Amygdala (tissue), 56 donors: ENCODE results near the gene CYP26B1.

Experiments
- DNase-seq, 56 donors: peaks; one replicate each; lab custom pipeline; 2025; lab: John Stamatoyannopoulos, UW

CYP26B1 gene

GRCh38 chr2:72113847-72114692 lies 33.6 kb downstream of the CYP26B1 start:
- DNase-seq: no peak

DNA sequence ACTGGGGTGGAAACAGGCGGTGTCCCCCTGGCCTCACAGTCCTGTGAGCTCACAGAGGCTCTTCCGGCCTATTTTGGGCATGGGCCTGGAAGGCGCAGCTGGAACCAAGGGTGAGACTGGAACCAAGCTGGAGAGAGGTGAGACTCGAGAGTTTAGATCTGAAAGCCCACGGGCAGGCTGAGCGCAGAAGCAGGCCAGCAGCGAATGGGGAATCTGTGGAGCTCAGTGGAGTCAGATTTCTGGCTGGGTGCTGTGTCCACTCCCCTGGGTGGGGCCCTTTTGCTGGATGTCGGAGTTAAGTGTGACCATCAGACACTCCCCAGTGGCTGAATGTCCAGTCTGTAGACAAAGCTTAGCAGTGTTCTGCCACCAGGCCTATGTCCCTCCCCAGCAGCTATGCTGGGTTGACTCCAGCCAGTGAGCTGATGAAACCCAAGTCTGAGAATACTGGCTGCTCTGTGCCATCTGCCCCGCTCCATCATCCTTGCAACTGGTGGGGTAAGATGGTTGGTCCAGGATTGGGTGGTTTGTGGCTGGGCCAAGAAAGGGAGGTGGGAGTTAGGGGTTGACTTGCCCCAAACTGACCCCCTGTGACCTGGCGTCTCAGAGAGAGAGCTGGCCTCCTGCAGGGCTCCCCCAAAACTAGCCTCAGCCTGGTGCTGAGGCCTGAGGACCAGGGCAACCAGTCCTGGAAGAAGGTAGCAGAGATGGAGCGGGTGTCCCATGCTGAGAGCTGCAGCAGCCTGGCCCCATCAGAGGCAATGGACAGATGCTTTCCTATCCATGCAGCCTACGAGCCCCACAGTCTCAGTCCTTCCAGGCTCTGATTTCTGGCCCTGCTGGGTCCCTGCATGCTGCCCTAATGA lies 34.4 kb downstream of the CYP26B1 start:
- DNase-seq: peak in 6 of 56 donors; percentile 10 to 33 (median 28)

DNA sequence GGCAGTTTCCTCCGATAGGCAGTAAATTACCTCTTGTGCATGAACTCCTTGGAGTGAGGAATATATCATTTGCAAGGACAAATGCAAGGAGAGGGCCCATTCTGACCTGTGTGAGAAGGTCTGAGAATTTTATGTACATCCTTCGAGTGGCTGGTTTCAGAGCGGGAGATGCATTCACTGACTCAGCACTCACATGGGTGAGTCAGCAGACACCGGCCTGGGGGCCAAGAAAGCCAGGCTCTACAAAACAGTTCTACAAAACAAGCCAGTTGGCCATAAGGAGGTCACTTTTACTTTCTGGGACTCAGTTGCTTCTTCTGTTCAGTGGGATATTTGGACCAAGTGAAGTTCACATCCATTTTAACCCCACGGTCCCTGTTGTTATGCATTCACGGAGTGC lies 35.3 kb downstream of the CYP26B1 start:
- no peak for DNase-seq

DNA sequence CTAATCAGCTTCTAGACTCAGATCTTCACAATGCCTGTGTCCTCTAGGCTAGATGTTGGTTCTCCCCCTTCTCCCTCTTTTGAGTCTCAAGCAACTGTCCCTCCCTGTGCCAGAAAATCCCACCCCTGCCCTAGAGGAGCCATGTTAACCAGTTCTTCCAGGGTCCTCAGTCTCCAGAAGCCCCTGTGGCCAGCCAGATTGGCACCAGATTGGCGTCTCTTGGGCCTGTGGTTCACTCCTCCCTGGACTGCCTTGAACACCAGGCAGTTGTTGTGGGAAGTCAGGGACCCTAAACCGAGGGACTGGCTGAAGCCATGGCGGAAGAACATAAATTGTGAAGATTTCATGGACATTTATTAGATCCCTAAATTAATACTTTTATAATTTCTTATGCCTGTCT lies 36.6 kb downstream of the CYP26B1 start:
- DNase-seq: no peak

DNA sequence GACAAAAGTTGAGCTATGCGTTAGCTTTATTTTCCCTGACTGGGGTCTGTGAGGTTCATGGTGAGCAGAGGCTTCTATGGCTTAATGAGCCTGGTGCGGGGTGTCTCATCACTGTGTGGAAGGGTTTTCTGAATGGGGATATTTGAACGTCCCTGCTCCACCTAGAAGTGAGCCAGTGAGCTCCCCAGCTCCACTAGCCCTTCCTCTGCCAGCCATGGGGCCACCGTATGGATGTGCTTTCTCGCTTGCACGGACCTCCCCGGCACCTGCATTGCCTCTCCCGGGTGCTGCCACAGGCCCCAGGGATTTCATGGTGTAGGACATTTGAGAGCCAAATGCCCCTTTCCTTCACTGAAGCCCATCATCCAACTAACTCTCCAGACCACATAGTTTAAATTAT lies 37.8 kb downstream of the CYP26B1 start:
- no peak for DNase-seq

- DNase-seq: no peak
Measured at GRCh38 chr2:72109291-72109690, 38.4 kb downstream of the CYP26B1 start.

DNA sequence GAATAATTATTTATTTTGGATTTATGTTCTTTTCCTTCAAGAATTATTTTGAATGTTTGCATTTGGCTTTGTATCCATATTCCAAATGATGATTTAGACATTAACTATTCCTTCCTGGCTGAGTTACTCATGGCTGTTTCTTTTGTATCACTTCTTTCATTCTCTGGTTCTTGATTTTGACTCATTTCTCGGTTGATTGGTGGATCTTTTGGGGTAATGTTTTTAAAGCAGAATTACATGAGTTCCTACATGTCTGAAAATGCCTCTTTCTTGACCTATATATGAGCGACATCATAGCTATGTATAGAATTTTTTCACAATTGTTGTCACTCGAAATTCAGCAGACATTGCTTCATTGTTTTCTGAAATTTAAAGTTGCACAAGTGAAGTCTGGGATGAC lies 39.5 kb downstream of the CYP26B1 start:
- DNase-seq: no peak

DNA sequence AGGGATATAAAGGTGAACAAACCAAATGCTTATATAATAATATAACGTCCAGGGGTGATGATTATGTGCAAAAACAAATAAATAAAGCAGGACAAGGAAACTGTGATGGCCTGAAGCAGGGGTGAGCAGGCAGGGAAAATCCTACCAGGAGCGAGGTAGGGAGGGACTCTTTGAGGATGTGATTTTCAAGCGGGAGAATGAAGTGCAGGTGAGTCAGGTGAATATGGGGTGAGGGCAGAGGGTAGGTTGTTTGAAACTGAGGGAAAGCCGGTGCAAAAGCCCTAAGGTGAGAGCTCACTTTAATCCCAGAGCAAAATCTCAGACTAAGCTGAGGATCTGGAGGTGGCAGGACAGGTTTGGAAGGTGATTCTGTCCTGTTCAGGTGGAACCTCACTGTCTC lies 40.7 kb downstream of the CYP26B1 start:
- DNase-seq: no peak

GRCh38 chr2:72104821-72105588 lies 42.7 kb downstream of the CYP26B1 start:
- no peak for DNase-seq

GRCh38 chr2:72103690-72104089 lies 44.0 kb downstream of the CYP26B1 start:
- DNase-seq: no peak

- DNase-seq: no peak
Measured at GRCh38 chr2:72103161-72103560, 44.5 kb downstream of the CYP26B1 start.

- no peak for DNase-seq
Measured at GRCh38 chr2:72098935-72099334, 48.7 kb downstream of the CYP26B1 start.

DNA sequence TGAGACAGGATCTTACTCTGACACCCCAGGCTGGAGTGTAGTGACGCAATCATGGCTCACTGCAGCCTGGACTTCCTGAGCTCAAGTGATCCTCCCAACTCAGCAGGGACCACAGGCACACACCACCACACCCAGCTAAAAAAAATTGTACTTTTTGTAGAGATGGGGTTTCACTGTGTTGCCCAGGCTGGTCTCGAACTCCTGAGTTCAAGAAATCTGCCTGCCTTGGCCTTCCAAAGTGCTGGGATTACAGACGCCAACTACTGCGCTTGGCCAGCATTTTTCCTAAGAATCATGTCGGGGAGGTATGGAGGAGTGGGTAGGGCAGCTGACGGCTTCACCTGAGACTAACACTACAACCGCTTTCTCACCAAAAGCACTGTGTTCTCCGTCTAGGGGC lies 50.4 kb downstream of the CYP26B1 start:
- no peak for DNase-seq

DNA sequence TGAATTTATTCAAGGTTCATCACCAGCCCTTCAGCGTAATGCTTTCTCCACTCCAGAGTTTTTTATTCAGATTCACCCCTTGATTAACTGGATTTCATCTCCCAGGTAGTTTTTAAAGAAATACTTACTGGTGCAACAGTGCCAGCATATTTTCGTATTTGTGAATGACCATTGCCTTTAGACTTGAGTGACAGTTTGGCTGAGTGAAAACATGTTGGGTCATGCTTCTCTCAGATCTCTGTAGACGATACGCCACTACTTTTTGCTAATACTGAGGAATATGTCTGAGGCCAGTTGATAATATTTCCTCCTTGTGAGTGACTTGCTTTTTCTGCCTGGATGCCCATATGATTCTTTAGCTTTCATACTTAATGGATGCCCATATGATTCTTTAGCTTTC lies 51.5 kb downstream of the CYP26B1 start:
- DNase-seq: no peak

- no peak for DNase-seq
Measured at GRCh38 chr2:72095364-72095763, 52.3 kb downstream of the CYP26B1 start.

- DNase-seq: no peak
Measured at GRCh38 chr2:72094701-72095100, 53.0 kb downstream of the CYP26B1 start.

DNA sequence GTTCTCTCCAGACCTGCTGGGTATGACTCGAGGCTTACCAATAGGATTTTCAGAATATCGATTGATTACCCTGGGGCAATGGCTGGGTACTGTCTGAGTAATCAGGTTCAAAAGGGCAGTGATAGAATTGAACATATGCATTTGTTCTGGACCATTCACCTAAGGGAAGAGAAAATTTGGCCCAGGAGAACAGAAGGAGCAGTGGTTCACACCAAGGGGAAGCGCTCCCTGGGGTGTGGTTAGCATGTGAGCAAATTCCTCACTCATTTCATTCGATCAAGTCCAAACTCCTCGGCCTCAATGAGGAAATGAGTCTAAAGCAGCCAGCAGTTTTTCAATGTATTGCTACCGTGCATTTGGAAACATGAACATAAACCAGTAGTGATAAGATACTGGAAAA lies 55.6 kb downstream of the CYP26B1 start:
- no peak for DNase-seq

- no peak for DNase-seq
Measured at GRCh38 chr2:72090781-72091482, 56.7 kb downstream of the CYP26B1 start.

DNA sequence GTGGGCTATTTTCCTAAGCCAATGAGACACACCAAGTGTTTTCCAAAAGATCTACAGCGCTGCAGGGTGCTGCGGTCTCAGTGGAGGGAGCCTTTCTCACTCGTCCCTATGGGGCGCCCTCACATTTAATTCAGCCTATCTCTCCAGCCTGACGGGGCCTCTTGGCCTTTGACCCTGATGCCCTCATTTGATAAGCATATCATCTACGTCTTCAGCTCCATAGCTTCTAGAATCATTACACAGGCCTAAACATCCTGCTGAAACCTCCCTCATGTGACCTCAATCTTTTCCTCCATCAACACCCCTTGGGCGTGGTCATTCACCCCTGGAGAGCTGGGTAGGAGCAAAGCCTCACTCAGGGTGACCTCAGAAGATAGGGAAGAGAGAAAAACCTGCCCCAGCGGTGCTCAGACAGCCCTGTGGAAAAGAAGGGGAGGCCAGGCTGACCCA lies 57.4 kb downstream of the CYP26B1 start:
- no peak for DNase-seq

GRCh38 chr2:72089537-72089936 lies 58.1 kb downstream of the CYP26B1 start:
- no peak for DNase-seq
